Loucy (cell line): ENCODE measurements around the gene C8A.

Source experiments
- CTCF ChIP-seq: fragments of 200-600 bp; sonication (generic); conservative IDR thresholded peaks from 2 replicates; pipeline ENCODE4 v1.5.1; 2014; ENCODE audit warnings: mild to moderate bottlenecking, antibody characterized with exemption, low read length
- EZH2phosphoT487 ChIP-seq: fragments of 200-600 bp; IDR thresholded peaks from 2 replicates; pipeline ENCODE4 v1.6.1; 2018; ENCODE audit warnings: antibody characterized with exemption, mild to moderate bottlenecking, moderate library complexity, borderline replicate concordance

GRCh38 chr1:56933161-56933560, 78.6 kb downstream of the C8A start:
- TF ChIP-seq CTCF (no peak), EZH2phosphoT487 (no peak)
